Left ventricle myocardium inferior (tissue), 1 donor: Measurements from ENCODE around the gene SLC36A4. TPM values are rescaled to one million over a fixed set of nuclear protein-coding genes. Genes with fewer than 3 reads are reported as not detected.

Source experiments
- DNase-seq: peaks from one replicate; pipeline ENCODE4 v3.0.0-alpha.2; 2020
- H3K27ac ChIP-seq: fragments of 200-600 bp; replicated peaks from 2 replicates; pipeline ENCODE4 v1.8.0; 2021
- H3K27me3 ChIP-seq: fragments of 200-600 bp; 2 replicates; pipeline ENCODE4 v1.8.0; 2021; ENCODE audit warnings: low read depth
- H3K36me3 ChIP-seq: fragments of 200-600 bp; 2 replicates; pipeline ENCODE4 v1.8.0; 2021
- H3K4me1 ChIP-seq: fragments of 200-600 bp; 2 replicates; pipeline ENCODE4 v1.8.0; 2021
- H3K4me3 ChIP-seq: fragments of 200-600 bp; 2 replicates; pipeline ENCODE4 v1.8.0; 2021; ENCODE audit warnings: mild to moderate bottlenecking, moderate library complexity
- H3K9me3 ChIP-seq: fragments of 200-600 bp; replicated peaks from 2 replicates; pipeline ENCODE4 v1.8.0; 2021
- CTCF ChIP-seq: fragments of 200-600 bp; IDR thresholded peaks from 2 replicates; pipeline ENCODE4 v1.8.0; 2021; ENCODE audit warnings: antibody characterized with exemption, mild to moderate bottlenecking, borderline replicate concordance
- intact Hi-C: fragments of 100-400 bp; cut with micrococcal nuclease; formaldehyde crosslinking; loops from one replicate; pipeline ENCODE4 v1.11.0; 2022
- total RNA-seq: library from RNA; stranded (reverse); fragmentation: NEBNext Ultra II Directional; extraction: Animal tissue kit (Norgen Biotek cat#: 25700); gene quantifications from one replicate; pipeline ENCODE4 v1.2.1, GENCODE V29; 2021
- donor health status: DM: no; HTN: yes; CAD: no; lungs with severe emphysema.

SLC36A4 gene
- total RNA-seq, 1 donor from 2014 or later: 7.1 TPM

GRCh38 chr11:93220078-93220477 is 22.3 kb upstream of the SLC36A4 start:
- H3K27ac ChIP-seq: no peak overlapping the region
- no peaks in the 10 kb centered on the region for H3K27me3 ChIP-seq
- H3K36me3 ChIP-seq: no peaks in the 10 kb centered on the region
- no peaks in the 10 kb centered on the region for H3K4me1 ChIP-seq
- intact Hi-C loops: no loop called here
- no peak for DNase-seq
- H3K4me3 ChIP-seq: no peak overlapping the region
- TF ChIP-seq CTCF: no peak
- no peaks in the 10 kb centered on the region for H3K9me3 ChIP-seq

GRCh38 chr11:93219440-93219839 is 21.6 kb upstream of the SLC36A4 start:
- no peak for TF ChIP-seq CTCF
- DNase-seq: no peak
- intact Hi-C loops: loop anchor here (10.0 kb wide), 1 partner anchor 275 kb away; no protein-coding TSS in a partner anchor

GRCh38 chr11:93216511-93217101 is 18.8 kb upstream of the SLC36A4 start:
- no peak for TF ChIP-seq CTCF
- H3K4me1 ChIP-seq: no peaks in the 10 kb centered on the region
- no peaks in the 10 kb centered on the region for H3K9me3 ChIP-seq
- intact Hi-C loops: loop anchor here (10.0 kb wide), 1 partner anchor 272 kb away; no protein-coding TSS in a partner anchor
- no peak for DNase-seq
- H3K4me3 ChIP-seq: no peak overlapping the region
- no peaks in the 10 kb centered on the region for H3K27me3 ChIP-seq
- no peaks in the 10 kb centered on the region for H3K36me3 ChIP-seq
- no peak overlapping the region for H3K27ac ChIP-seq

More at GRCh38 chr11:93219440-93219839, 21.6 kb upstream of the SLC36A4 start:
- no peak overlapping the region for H3K4me3 ChIP-seq
- H3K4me1 ChIP-seq: no peaks in the 10 kb centered on the region
- no peaks in the 10 kb centered on the region for H3K9me3 ChIP-seq
- no peaks in the 10 kb centered on the region for H3K36me3 ChIP-seq
- H3K27ac ChIP-seq: no peak overlapping the region
- H3K27me3 ChIP-seq: no peaks in the 10 kb centered on the region

GRCh38 chr11:93213622-93214021 is 15.8 kb upstream of the SLC36A4 start:
- TF ChIP-seq CTCF: no peak
- DNase-seq: no peak
- no peaks in the 10 kb centered on the region for H3K27me3 ChIP-seq
- H3K36me3 ChIP-seq: no peaks in the 10 kb centered on the region
- intact Hi-C loops: loop anchor here (10.0 kb wide), 1 partner anchor 269 kb away; no protein-coding TSS in a partner anchor
- no peaks in the 10 kb centered on the region for H3K4me1 ChIP-seq
- H3K4me3 ChIP-seq: no peak overlapping the region
- no peak overlapping the region for H3K27ac ChIP-seq
- H3K9me3 ChIP-seq: peaks cover 14% of the 10 kb centered on the region

GRCh38 chr11:93212094-93212493 is 14.3 kb upstream of the SLC36A4 start:
- H3K27me3 ChIP-seq: no peaks in the 10 kb centered on the region
- no peaks in the 10 kb centered on the region for H3K36me3 ChIP-seq
- no peak for DNase-seq
- H3K27ac ChIP-seq: no peak overlapping the region
- intact Hi-C loops: loop anchor here (10.0 kb wide), 1 partner anchor 267 kb away; no protein-coding TSS in a partner anchor
- no peaks in the 10 kb centered on the region for H3K4me1 ChIP-seq
- no peak overlapping the region for H3K4me3 ChIP-seq
- TF ChIP-seq CTCF: no peak
- H3K9me3 ChIP-seq: peaks cover 24% of the 10 kb centered on the region
